Panc1 (cell line): ENCODE results near the gene COMMD7. TPM values are rescaled to one million over a fixed set of nuclear protein-coding genes. Genes with fewer than 3 reads are reported as not detected.

Experiments used
- ATAC-seq: fragments of 200-7000 bp; cut with Tn5 transposase; 2 replicates; pipeline ENCODE4 v1.9.1; 2020; ENCODE audit warnings: mild to moderate bottlenecking, moderate library complexity
- BruUV-seq: library from RNA; stranded (reverse); fragments of 400-500 nt; replicated peaks from 2 replicates; lab custom pipeline; 2021; lab: Mats Ljungman, UMichigan
- CTCF ChIA-PET: fragments of 300-600 bp; sonication (Branson Sonifier 250); formaldehyde crosslinking; loops from one replicate; lab custom pipeline; 2022; ENCODE audit warnings: antibody characterized with exemption; lab: Charles Lee
- POLR2A ChIA-PET: fragments of 300-600 bp; sonication (Branson Sonifier 250); formaldehyde crosslinking; loops from one replicate; lab custom pipeline; 2022; ENCODE audit warnings: antibody characterized with exemption; lab: Charles Lee
- DNase-seq: peaks from one replicate; pipeline ENCODE4 v3.0.0-alpha.2; 2010; ENCODE audit warnings: low read depth, low spot score
- H3K27ac ChIP-seq: 2 replicates; pipeline ENCODE4 v1.5.1; 2011; ENCODE audit warnings: mild to moderate bottlenecking, low read length, inconsistent platforms
- H3K27me3 ChIP-seq: fragments of 200-500 bp; sonication (Bioruptor generic); 2 replicates; pipeline ENCODE4 v1.6.0; 2014; ENCODE audit warnings: low read length, inconsistent platforms; ENCODE audit not compliant: control insufficient read depth, insufficient read depth
- H3K36me3 ChIP-seq: fragments of 200-500 bp; sonication (Bioruptor generic); 2 replicates; pipeline ENCODE4 v1.5.1; 2014; ENCODE audit warnings: inconsistent platforms, mild to moderate bottlenecking, low read length, moderate library complexity; ENCODE audit not compliant: control insufficient read depth, insufficient read depth
- H3K4me1 ChIP-seq: 2 replicates; pipeline ENCODE4 v1.5.1; 2011; ENCODE audit warnings: inconsistent platforms, mild to moderate bottlenecking, low read length, moderate library complexity; ENCODE audit not compliant: control insufficient read depth, insufficient read depth
- H3K4me3 ChIP-seq, 2 experiments: 2 replicates each; pipeline ENCODE4 v1.5.1; 2011 to 2012; ENCODE audit warnings: low read depth in 2 of 2, low read length in 2 of 2, mild to moderate bottlenecking in 2 of 2, inconsistent platforms in 1 of 2, moderate library complexity in 1 of 2
- H3K9me3 ChIP-seq: fragments of 200-500 bp; sonication (Bioruptor generic); 2 replicates; pipeline ENCODE4 v1.5.1; 2014; ENCODE audit warnings: low read depth, mild to moderate bottlenecking, inconsistent platforms, low read length, moderate library complexity; ENCODE audit not compliant: control insufficient read depth, insufficient read depth
- POLR2AphosphoS5 ChIP-seq: IDR thresholded peaks from 2 replicates; pipeline ENCODE4 v1.6.1; 2012; ENCODE audit warnings: mild to moderate bottlenecking, low read depth, low read length, moderate library complexity
- SIN3A ChIP-seq: IDR thresholded peaks from 2 replicates; pipeline ENCODE4 v1.6.1; 2012; ENCODE audit warnings: low read depth, mild to moderate bottlenecking, low read length, moderate library complexity, borderline replicate concordance; ENCODE audit not compliant: insufficient read depth
- TCF7L2 ChIP-seq: IDR thresholded peaks from 2 replicates; pipeline ENCODE4 v1.6.1; 2011; ENCODE audit warnings: mild to moderate bottlenecking, low read depth, low read length, inconsistent platforms
- in situ Hi-C: cut with HindIII; loops from 2 replicates; pipeline ENCODE4 v1.10.0; 2016; ENCODE audit warnings: low sequenced_read_pairs, low pct_unique_long_range_greater_than_20kb
- intact Hi-C: fragments of 100-400 bp; cut with micrococcal nuclease; formaldehyde crosslinking; loops from one replicate; pipeline ENCODE4 v1.10.0; 2022; ENCODE audit not compliant: unreplicated experiment
- total RNA-seq: library from RNA; stranded (reverse); gene quantifications from one replicate; pipeline ENCODE4 v1.2.1, GENCODE V29; 2021; ENCODE audit not compliant: unreplicated experiment
- TF ChIP-seq, protein P1 (sequence below), 2 experiments: IDR thresholded peaks; 2 replicates each; pipeline ENCODE4 v1.6.1; 2011 to 2012; ENCODE audit warnings: low read depth in 2 of 2, control low read depth in 1 of 2, low read length in 1 of 2, mild to moderate bottlenecking in 1 of 2, moderate library complexity in 1 of 2; ENCODE audit not compliant: insufficient read depth in 1 of 2
- TF ChIP-seq, protein P2 (sequence below): fragments of 450-650 bp; IDR thresholded peaks from 2 replicates; pipeline ENCODE4 v1.5.1; 2017; ENCODE audit warnings: mild to moderate bottlenecking

Gene COMMD7
- total RNA-seq, 1 experiment from 2014 or later, result 24.8 TPM

DNA sequence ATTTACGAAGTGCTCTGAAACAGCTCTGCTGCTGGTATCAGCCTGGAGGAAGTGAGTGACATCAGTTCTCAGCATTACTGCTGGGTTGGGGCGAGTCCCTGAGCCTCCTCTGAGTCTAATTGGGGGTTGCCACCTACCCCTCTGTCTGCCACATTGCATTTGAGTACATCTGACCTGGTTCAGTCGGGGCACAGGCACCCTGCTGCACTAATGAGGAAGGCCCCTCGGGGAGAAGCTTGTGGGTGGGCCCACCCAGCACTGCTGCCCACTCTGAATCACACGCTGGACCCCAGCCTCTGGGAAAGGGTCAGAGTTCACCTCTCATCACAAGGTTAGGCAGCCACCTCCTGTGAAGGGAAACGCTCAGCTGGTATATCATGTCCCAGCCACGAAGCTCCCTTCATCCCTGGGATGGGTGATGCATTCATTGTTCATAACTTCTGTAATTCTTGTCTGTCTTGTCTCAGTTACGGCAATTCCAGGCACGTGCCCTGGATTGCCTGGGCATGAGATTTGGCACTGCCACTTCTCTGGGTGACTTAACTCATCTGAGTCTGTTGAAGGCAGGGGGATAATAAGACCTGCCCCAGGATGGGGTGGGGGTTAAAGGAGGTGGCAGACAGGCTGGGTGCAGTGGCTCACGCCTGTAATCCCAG is 32.2 kb upstream of the COMMD7 start:
- POLR2A ChIA-PET, result no interaction called here
- in situ Hi-C loops (no loop called here), intact Hi-C loops (no loop called here)
- Histone ChIP-seq H3K27me3 (no peaks in the 10 kb centered on the region), H3K4me3 (no peak overlapping the region), H3K9me3 (no peaks in the 10 kb centered on the region), H3K36me3 (no peaks in the 10 kb centered on the region), H3K4me1 (peaks cover 6% of the 10 kb centered on the region), H3K27ac (no peak overlapping the region)
- TF ChIP-seq, protein P1, sequence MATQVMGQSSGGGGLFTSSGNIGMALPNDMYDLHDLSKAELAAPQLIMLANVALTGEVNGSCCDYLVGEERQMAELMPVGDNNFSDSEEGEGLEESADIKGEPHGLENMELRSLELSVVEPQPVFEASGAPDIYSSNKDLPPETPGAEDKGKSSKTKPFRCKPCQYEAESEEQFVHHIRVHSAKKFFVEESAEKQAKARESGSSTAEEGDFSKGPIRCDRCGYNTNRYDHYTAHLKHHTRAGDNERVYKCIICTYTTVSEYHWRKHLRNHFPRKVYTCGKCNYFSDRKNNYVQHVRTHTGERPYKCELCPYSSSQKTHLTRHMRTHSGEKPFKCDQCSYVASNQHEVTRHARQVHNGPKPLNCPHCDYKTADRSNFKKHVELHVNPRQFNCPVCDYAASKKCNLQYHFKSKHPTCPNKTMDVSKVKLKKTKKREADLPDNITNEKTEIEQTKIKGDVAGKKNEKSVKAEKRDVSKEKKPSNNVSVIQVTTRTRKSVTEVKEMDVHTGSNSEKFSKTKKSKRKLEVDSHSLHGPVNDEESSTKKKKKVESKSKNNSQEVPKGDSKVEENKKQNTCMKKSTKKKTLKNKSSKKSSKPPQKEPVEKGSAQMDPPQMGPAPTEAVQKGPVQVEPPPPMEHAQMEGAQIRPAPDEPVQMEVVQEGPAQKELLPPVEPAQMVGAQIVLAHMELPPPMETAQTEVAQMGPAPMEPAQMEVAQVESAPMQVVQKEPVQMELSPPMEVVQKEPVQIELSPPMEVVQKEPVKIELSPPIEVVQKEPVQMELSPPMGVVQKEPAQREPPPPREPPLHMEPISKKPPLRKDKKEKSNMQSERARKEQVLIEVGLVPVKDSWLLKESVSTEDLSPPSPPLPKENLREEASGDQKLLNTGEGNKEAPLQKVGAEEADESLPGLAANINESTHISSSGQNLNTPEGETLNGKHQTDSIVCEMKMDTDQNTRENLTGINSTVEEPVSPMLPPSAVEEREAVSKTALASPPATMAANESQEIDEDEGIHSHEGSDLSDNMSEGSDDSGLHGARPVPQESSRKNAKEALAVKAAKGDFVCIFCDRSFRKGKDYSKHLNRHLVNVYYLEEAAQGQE (IDR thresholded peaks at IDR 0.05; ENCODE audit: insufficient read depth in 1 of 2, low read depth in 2 of 2, low read length in 1 of 2), result no peak
- TF ChIP-seq SIN3A (no peak), POLR2AphosphoS5 (no peak), TCF7L2 (no peak)
- no TSS peak for BruUV-seq
- CTCF ChIA-PET, result no interaction called here
- no peak for ATAC-seq
- no peak for DNase-seq

DNA sequence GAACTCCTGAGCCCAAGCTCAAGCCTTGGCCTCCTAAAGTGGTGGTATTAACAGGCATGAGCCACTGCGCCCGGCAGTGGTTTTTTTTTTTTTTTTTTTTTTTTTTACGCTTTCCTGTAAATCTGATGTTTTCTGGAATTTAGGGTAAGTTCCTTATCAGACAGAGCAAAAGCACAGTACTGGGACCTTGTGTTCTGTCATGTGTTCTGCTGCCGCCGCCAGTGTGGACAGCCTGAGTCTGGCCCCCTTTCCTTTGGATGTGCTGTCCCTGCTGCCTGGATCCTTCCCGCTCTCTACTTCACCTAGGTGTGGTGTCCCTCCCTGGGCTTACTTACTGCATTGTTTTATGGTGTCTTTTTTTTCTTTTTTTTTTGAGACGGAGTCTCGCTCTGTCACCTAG is 30.6 kb upstream of the COMMD7 start:
- in situ Hi-C loops (no loop called here), intact Hi-C loops (no loop called here)
- no TSS peak for BruUV-seq
- DNase-seq (no peak), ATAC-seq (no peak)
- no peaks in the 10 kb centered on the region for H3K27me3 ChIP-seq
- H3K27ac ChIP-seq, result no peak overlapping the region
- peaks cover 6% of the 10 kb centered on the region for H3K4me1 ChIP-seq
- no peak for TF ChIP-seq POLR2AphosphoS5
- TF ChIP-seq SIN3A, result no peak
- no peak for TF ChIP-seq TCF7L2
- TF ChIP-seq, protein P1 (IDR thresholded peaks at IDR 0.05; ENCODE audit: insufficient read depth in 1 of 2, low read depth in 2 of 2, low read length in 1 of 2), result no peak
- TF ChIP-seq, protein P2, sequence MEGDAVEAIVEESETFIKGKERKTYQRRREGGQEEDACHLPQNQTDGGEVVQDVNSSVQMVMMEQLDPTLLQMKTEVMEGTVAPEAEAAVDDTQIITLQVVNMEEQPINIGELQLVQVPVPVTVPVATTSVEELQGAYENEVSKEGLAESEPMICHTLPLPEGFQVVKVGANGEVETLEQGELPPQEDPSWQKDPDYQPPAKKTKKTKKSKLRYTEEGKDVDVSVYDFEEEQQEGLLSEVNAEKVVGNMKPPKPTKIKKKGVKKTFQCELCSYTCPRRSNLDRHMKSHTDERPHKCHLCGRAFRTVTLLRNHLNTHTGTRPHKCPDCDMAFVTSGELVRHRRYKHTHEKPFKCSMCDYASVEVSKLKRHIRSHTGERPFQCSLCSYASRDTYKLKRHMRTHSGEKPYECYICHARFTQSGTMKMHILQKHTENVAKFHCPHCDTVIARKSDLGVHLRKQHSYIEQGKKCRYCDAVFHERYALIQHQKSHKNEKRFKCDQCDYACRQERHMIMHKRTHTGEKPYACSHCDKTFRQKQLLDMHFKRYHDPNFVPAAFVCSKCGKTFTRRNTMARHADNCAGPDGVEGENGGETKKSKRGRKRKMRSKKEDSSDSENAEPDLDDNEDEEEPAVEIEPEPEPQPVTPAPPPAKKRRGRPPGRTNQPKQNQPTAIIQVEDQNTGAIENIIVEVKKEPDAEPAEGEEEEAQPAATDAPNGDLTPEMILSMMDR, result no peak
- POLR2A ChIA-PET, result interaction anchor here (0.7 kb wide), 1 partner anchor 10 kb away, joined by 6 read pairs; no protein-coding TSS in a partner anchor
- CTCF ChIA-PET, result interaction anchor here (0.6 to 0.7 kb wide), 2 partner anchors 128 to 549 kb away, joined by 4 to 10 read pairs; no protein-coding TSS in a partner anchor
- H3K4me3 ChIP-seq, result no peak overlapping the region
- no peaks in the 10 kb centered on the region for H3K36me3 ChIP-seq
- H3K9me3 ChIP-seq, result no peaks in the 10 kb centered on the region
